GM21526 (cell line): ENCODE data around the gene RBL2.
"Not testable (repeated sequence)": the region's sequence is repeated elsewhere in the genome, so short reads cannot be mapped to it uniquely, and the experiment has no call there.

Experiments used
- ATAC-seq: cut with Tn5 transposase; IDR thresholded peaks from one replicate; pipeline ENCODE4 v1.9.1; 2021; ENCODE audit warnings: moderate library complexity; ENCODE audit not compliant: unreplicated experiment, low FRiP score

Gene RBL2

GRCh38 chr16:53529513-53529912 lies 95.2 kb downstream of the RBL2 start:
- no peak for ATAC-seq

- no peak for ATAC-seq
These were observed 95.8 kb downstream of the RBL2 start for GRCh38 chr16:53530046-53530445.

- ATAC-seq: no peak
These were observed 96.5 kb downstream of the RBL2 start for GRCh38 chr16:53530741-53531140.

- no peak for ATAC-seq
These were observed 99.9 kb downstream of the RBL2 start for GRCh38 chr16:53534206-53534605.

- no peak for ATAC-seq
These were observed 103.4 kb downstream of the RBL2 start for GRCh38 chr16:53537626-53538025.

- not testable (repeated sequence) for ATAC-seq
These were observed 105.1 kb downstream of the RBL2 start for GRCh38 chr16:53539346-53539745.

- ATAC-seq: not testable (repeated sequence)
These were observed 105.8 kb downstream of the RBL2 start for GRCh38 chr16:53539759-53540718.
